CMK (cell line): Measurements from ENCODE around the gene PACRG.

Source experiments
- DNase-seq: peaks from one replicate; pipeline ENCODE4 v3.0.0-alpha.2; 2010; ENCODE audit warnings: low read depth

Gene PACRG

GRCh38 chr6:162710936-162711335, 16.8 kb upstream of the PACRG start:
- DNase-seq = no peak

GRCh38 chr6:162711376-162711775, 16.4 kb upstream of the PACRG start:
- DNase-seq = no peak

GRCh38 chr6:162712694-162713093, 15.1 kb upstream of the PACRG start:
- DNase-seq = no peak

GRCh38 chr6:162713974-162714780, 13.6 kb upstream of the PACRG start:
- DNase-seq = no peak

GRCh38 chr6:162715601-162716000, 12.2 kb upstream of the PACRG start:
- no peak for DNase-seq

- no peak for DNase-seq
These were observed 8.2 kb upstream of the PACRG start for GRCh38 chr6:162719528-162719927.

- DNase-seq = no peak
These were observed 6.4 kb upstream of the PACRG start for GRCh38 chr6:162721404-162721687.

- no peak for DNase-seq
These were observed 5.5 kb upstream of the PACRG start for GRCh38 chr6:162722226-162722625.

GRCh38 chr6:162722633-162723032, 5.1 kb upstream of the PACRG start:
- DNase-seq = no peak

- no peak for DNase-seq
These were observed 840 bp upstream of the PACRG start for GRCh38 chr6:162726947-162727321.

GRCh38 chr6:162728197-162728596, 423 bp downstream of the PACRG start:
- DNase-seq = no peak

- no peak for DNase-seq
These were observed 932 bp downstream of the PACRG start for GRCh38 chr6:162728706-162729105.

GRCh38 chr6:162730502-162730901, 2.7 kb downstream of the PACRG start:
- DNase-seq = no peak

- no peak for DNase-seq
These were observed 5.7 kb downstream of the PACRG start for GRCh38 chr6:162733489-162733888.

- no peak for DNase-seq
These were observed 9.2 kb downstream of the PACRG start for GRCh38 chr6:162736961-162737360.

- DNase-seq = no peak
These were observed 23.0 kb downstream of the PACRG start for GRCh38 chr6:162750776-162751175.

GRCh38 chr6:162751211-162751859, 23.6 kb downstream of the PACRG start:
- DNase-seq = no peak

- DNase-seq = no peak
These were observed 26.0 kb downstream of the PACRG start for GRCh38 chr6:162753775-162754174.

GRCh38 chr6:162770136-162770535, 42.4 kb downstream of the PACRG start:
- DNase-seq = no peak

GRCh38 chr6:162770955-162771354, 43.2 kb downstream of the PACRG start:
- DNase-seq = no peak

GRCh38 chr6:162772466-162772865, 44.7 kb downstream of the PACRG start:
- no peak for DNase-seq

GRCh38 chr6:162773996-162774395, 46.2 kb downstream of the PACRG start:
- DNase-seq = no peak

GRCh38 chr6:162777091-162777490, 49.3 kb downstream of the PACRG start:
- no peak for DNase-seq

- no peak for DNase-seq
These were observed 50.8 kb downstream of the PACRG start for GRCh38 chr6:162778603-162779002.
